Endometrial microvascular endothelial cells (primary cell): Measurements from ENCODE around the gene NOL11. TPM values are rescaled to one million over a fixed set of nuclear protein-coding genes. Genes with fewer than 3 reads are reported as not detected.

ENCODE experiments used
- in situ Hi-C: cut with HindIII; loops from 2 replicates; pipeline ENCODE4 v1.10.0; 2017; ENCODE audit warnings: low sequenced_read_pairs, low pct_unique_long_range_greater_than_20kb; ENCODE audit errors: inconsistent ontology term
- total RNA-seq: library from RNA; depleted of rRNA; stranded (reverse); fragments of >200 nt; gene quantifications from one replicate; pipeline ENCODE4 v1.2.3, GENCODE V29; 2015; ENCODE audit errors: inconsistent ontology term

The NOL11 gene
- total RNA-seq, result 47.4 TPM

- in situ Hi-C loops, result no loop called here
Measured at GRCh38 chr17:67717624-67718324, at the start of gene NOL11. TSS of gene NOL11 (plus strand) at chr17:67717936. CDS start at chr17:67717948, 12 bp downstream.

GRCh38 chr17:67671493-67671892 lies 46.2 kb upstream of the NOL11 start:
- in situ Hi-C loops, result no loop called here

GRCh38 chr17:67672592-67673335 lies 45.0 kb upstream of the NOL11 start:
- in situ Hi-C loops, result no loop called here

GRCh38 chr17:67675481-67675880 lies 42.3 kb upstream of the NOL11 start:
- in situ Hi-C loops, result no loop called here

GRCh38 chr17:67676305-67676704 lies 41.4 kb upstream of the NOL11 start:
- in situ Hi-C loops, result no loop called here

- in situ Hi-C loops, result no loop called here
Measured at GRCh38 chr17:67678414-67678813, 39.3 kb upstream of the NOL11 start.

- in situ Hi-C loops, result no loop called here
Measured at GRCh38 chr17:67679225-67679624, 38.5 kb upstream of the NOL11 start.

GRCh38 chr17:67679721-67680120 lies 38.0 kb upstream of the NOL11 start:
- in situ Hi-C loops, result no loop called here

GRCh38 chr17:67680445-67681224 lies 37.1 kb upstream of the NOL11 start:
- in situ Hi-C loops, result no loop called here

GRCh38 chr17:67682196-67682595 lies 35.5 kb upstream of the NOL11 start:
- in situ Hi-C loops, result no loop called here

- in situ Hi-C loops, result no loop called here
Measured at GRCh38 chr17:67685351-67685750, 32.4 kb upstream of the NOL11 start.

- in situ Hi-C loops, result no loop called here
Measured at GRCh38 chr17:67686241-67686640, 31.5 kb upstream of the NOL11 start.

GRCh38 chr17:67687511-67687910 lies 30.2 kb upstream of the NOL11 start:
- in situ Hi-C loops, result no loop called here

- in situ Hi-C loops, result no loop called here
Measured at GRCh38 chr17:67689534-67690177, 28.1 kb upstream of the NOL11 start.

GRCh38 chr17:67693811-67694210 lies 23.9 kb upstream of the NOL11 start:
- in situ Hi-C loops, result no loop called here

GRCh38 chr17:67696347-67696746 lies 21.4 kb upstream of the NOL11 start:
- in situ Hi-C loops, result no loop called here

- in situ Hi-C loops, result no loop called here
Measured at GRCh38 chr17:67696853-67697498, 20.8 kb upstream of the NOL11 start.

- in situ Hi-C loops, result no loop called here
Measured at GRCh38 chr17:67700037-67700724, 17.6 kb upstream of the NOL11 start.
